Measurements from ENCODE around the gene ZAR1L. TPM values are rescaled to one million over a fixed set of nuclear protein-coding genes. Genes with fewer than 3 reads are reported as not detected.

The ZAR1L gene
- total and polyA plus RNA-seq, 2 of the 4 experiments (the other 2 are of a cell fraction), result not detected

DNA sequence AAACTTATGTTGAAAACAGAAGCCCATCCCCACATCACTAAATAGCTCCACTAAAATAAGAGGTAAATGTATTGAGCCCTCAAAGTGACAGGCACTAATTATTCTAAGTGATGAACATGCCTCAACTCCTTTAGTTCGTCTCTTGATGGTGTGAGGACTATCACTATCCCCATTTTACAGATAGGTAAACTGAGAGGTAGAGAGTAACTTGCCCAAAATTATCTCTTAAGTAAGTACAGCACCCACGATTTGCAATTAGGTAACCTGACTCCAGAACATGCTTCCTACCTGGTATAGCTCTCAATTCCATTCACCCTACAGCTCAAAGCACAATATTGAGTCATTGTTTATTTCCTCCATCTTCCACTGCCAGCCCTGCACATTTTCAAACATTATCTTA lies 12.7 kb downstream of the ZAR1L start:
- Histone ChIP-seq H3K4me1 (ENCODE audit: control insufficient read depth, insufficient read depth, low read length) (no peaks in the 10 kb centered on the region), H2BK5ac (ENCODE audit: low read depth, low read length, poor library complexity, severe bottlenecking) (no peak overlapping the region), H3K9me3 (ENCODE audit: control insufficient read depth, insufficient read depth, low read length) (no peaks in the 10 kb centered on the region), H2BK20ac (ENCODE audit: low read depth, low read length) (no peak overlapping the region), H3K4ac (ENCODE audit: low read depth, low read length) (no peak overlapping the region), H3K4me3 (ENCODE audit: insufficient read depth, low read depth, low read length) (no peak overlapping the region), H3K4me2 (ENCODE audit: low read depth, low read length) (no peak overlapping the region), H3K9me1 (ENCODE audit: insufficient read depth, low read length) (no peaks in the 10 kb centered on the region), H4K5ac (ENCODE audit: low read depth, low read length) (no peak overlapping the region), H2AFZ (replicated peaks; ENCODE audit: low read length, poor library complexity) (no peak overlapping the region), H3K27ac (ENCODE audit: insufficient read depth, low read length) (no peak overlapping the region), H2AK5ac (ENCODE audit: low read depth, low read length) (no peak overlapping the region), H3K27me3 (ENCODE audit: control insufficient read depth, insufficient read depth, low read length) (peaks cover 3% of the 10 kb centered on the region), H3K14ac (replicated peaks; ENCODE audit: low read depth, low read length) (no peak overlapping the region), H4K20me1 (ENCODE audit: insufficient read depth, low read length) (no peaks in the 10 kb centered on the region), H4K91ac (ENCODE audit: insufficient read depth, low read depth, low read length) (no peak overlapping the region), H3K9ac (ENCODE audit: low read depth, low read length) (no peak overlapping the region), H3K79me1 (ENCODE audit: low read depth in 1 of 2, low read length in 2 of 2) (no peaks in the 10 kb centered on the region), H3K18ac (ENCODE audit: low read depth, low read length) (no peak overlapping the region), H2BK15ac (ENCODE audit: low read depth, low read length) (no peak overlapping the region), H4K8ac (ENCODE audit: low read depth in 2 of 2, low read length in 2 of 2) (no peak overlapping the region), H3K36me3 (ENCODE audit: control insufficient read depth, insufficient read depth, low read length) (no peaks in the 10 kb centered on the region), H2BK120ac (ENCODE audit: low read depth, low read length) (no peak overlapping the region), H3K23ac (ENCODE audit: low read depth, low read length) (no peak overlapping the region), H3K56ac (ENCODE audit: extremely low read depth, insufficient read depth, low read length) (no peak overlapping the region), H2AK9ac (replicated peaks; ENCODE audit: low read depth, low read length, poor library complexity) (no peak overlapping the region)
- dilution Hi-C loops (cut with HindIII; ENCODE audit: low sequenced_read_pairs, unreplicated experiment) (no loop called here), intact Hi-C loops (cut with micrococcal nuclease) (no loop called here), in situ Hi-C loops (cut with MboI; ENCODE audit: low sequenced_read_pairs) (no loop called here)
- no peak for DNase-seq
- no TSS peak for BruUV-seq (replicated peaks)
- ATAC-seq (ENCODE audit: low read depth), result no peak
- CTCF ChIA-PET, result no interaction called here
- TF ChIP-seq CEBPB (IDR thresholded peaks at IDR 0.05; ENCODE audit: low read depth, low read length), result no peak
- TF ChIP-seq RAD21 (IDR thresholded peaks at IDR 0.05; ENCODE audit: low read length), result no peak
- no peak for TF ChIP-seq RFX5 (IDR thresholded peaks at IDR 0.05; ENCODE audit: low read depth, low read length)
- no peak for TF ChIP-seq RCOR1 (IDR thresholded peaks at IDR 0.05; ENCODE audit: insufficient replicate concordance, low read length)
- TF ChIP-seq, protein P1, sequence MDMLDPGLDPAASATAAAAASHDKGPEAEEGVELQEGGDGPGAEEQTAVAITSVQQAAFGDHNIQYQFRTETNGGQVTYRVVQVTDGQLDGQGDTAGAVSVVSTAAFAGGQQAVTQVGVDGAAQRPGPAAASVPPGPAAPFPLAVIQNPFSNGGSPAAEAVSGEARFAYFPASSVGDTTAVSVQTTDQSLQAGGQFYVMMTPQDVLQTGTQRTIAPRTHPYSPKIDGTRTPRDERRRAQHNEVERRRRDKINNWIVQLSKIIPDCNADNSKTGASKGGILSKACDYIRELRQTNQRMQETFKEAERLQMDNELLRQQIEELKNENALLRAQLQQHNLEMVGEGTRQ (IDR thresholded peaks at IDR 0.05; ENCODE audit: low read depth, low read length), result no peak
- TF ChIP-seq NFE2L2 (IDR thresholded peaks at IDR 0.05; ENCODE audit: low read depth, low read length), result no peak
- TF ChIP-seq, protein P2, sequence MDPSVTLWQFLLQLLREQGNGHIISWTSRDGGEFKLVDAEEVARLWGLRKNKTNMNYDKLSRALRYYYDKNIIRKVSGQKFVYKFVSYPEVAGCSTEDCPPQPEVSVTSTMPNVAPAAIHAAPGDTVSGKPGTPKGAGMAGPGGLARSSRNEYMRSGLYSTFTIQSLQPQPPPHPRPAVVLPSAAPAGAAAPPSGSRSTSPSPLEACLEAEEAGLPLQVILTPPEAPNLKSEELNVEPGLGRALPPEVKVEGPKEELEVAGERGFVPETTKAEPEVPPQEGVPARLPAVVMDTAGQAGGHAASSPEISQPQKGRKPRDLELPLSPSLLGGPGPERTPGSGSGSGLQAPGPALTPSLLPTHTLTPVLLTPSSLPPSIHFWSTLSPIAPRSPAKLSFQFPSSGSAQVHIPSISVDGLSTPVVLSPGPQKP (IDR thresholded peaks at IDR 0.05; ENCODE audit: borderline replicate concordance, low read depth, low read length), result no peak
- TF ChIP-seq BHLHE40 (IDR thresholded peaks at IDR 0.05; ENCODE audit: low read depth, low read length), result no peak
- TF ChIP-seq SMC3 (IDR thresholded peaks at IDR 0.05; ENCODE audit: low read depth, low read length), result no peak
- no peak for TF ChIP-seq CHD1 (IDR thresholded peaks at IDR 0.05; ENCODE audit: low read depth, low read length)
- TF ChIP-seq MAZ (IDR thresholded peaks at IDR 0.05; ENCODE audit: borderline replicate concordance, low read depth, low read length), result no peak
- no peak for TF ChIP-seq FOS (IDR thresholded peaks at IDR 0.05; ENCODE audit: low read depth, low read length)
- no peak for TF ChIP-seq MXI1 (IDR thresholded peaks at IDR 0.05; ENCODE audit: borderline replicate concordance, low read depth, low read length)
- TF ChIP-seq, protein P3, sequence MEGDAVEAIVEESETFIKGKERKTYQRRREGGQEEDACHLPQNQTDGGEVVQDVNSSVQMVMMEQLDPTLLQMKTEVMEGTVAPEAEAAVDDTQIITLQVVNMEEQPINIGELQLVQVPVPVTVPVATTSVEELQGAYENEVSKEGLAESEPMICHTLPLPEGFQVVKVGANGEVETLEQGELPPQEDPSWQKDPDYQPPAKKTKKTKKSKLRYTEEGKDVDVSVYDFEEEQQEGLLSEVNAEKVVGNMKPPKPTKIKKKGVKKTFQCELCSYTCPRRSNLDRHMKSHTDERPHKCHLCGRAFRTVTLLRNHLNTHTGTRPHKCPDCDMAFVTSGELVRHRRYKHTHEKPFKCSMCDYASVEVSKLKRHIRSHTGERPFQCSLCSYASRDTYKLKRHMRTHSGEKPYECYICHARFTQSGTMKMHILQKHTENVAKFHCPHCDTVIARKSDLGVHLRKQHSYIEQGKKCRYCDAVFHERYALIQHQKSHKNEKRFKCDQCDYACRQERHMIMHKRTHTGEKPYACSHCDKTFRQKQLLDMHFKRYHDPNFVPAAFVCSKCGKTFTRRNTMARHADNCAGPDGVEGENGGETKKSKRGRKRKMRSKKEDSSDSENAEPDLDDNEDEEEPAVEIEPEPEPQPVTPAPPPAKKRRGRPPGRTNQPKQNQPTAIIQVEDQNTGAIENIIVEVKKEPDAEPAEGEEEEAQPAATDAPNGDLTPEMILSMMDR (conservative IDR thresholded peaks at IDR 0.05; ENCODE audit: low read depth, low read length), result no peak
- no peak for TF ChIP-seq MAFK (IDR thresholded peaks at IDR 0.05; ENCODE audit: low read depth, low read length)
- TF ChIP-seq POLR2A (IDR thresholded peaks at IDR 0.05; ENCODE audit: low read depth, low read length), result no peak
- no CpG with 5 or more reads among the region's 2 CpGs for WGBS, 2 experiments (ENCODE audit: extremely low coverage in 2 of 2, insufficient read length in 1 of 2)
- POLR2A ChIA-PET (ENCODE audit: unreplicated experiment), result no interaction called here
